Mesodermal cell (in vitro differentiated cells): Measurements from ENCODE around the gene ABCD3.

Experiments
- H3K27ac ChIP-seq: 2 replicates; pipeline ENCODE4 v1.7.0; 2013; ENCODE audit warnings: mild to moderate bottlenecking, low read depth, low read length, moderate library complexity; ENCODE audit not compliant: severe bottlenecking
- H3K36me3 ChIP-seq: 2 replicates; pipeline ENCODE4 v1.7.1; 2013; ENCODE audit warnings: mild to moderate bottlenecking, low read length, moderate library complexity; ENCODE audit not compliant: control insufficient read depth, insufficient read depth
- H3K4me1 ChIP-seq: one replicate; pipeline ENCODE4 v1.7.1; 2013; ENCODE audit warnings: mild to moderate bottlenecking, low read length; ENCODE audit not compliant: insufficient read depth, control insufficient read depth, poor library complexity, severe bottlenecking
- H3K4me3 ChIP-seq: 2 replicates; pipeline ENCODE4 v1.7.0; 2013; ENCODE audit warnings: low read length, control low read depth, mild to moderate bottlenecking; ENCODE audit not compliant: insufficient read depth, poor library complexity, severe bottlenecking; ENCODE audit errors: extremely low read depth
- H3K9me3 ChIP-seq: 2 replicates; pipeline ENCODE4 v1.7.1; 2013; ENCODE audit warnings: mild to moderate bottlenecking, low read length, moderate library complexity; ENCODE audit not compliant: control insufficient read depth
- WGBS, 2 experiments: methylation state at CpG; one replicate each; pipeline ENCODE4 v1.1.5; 2013; ENCODE audit warnings: missing lambda C conversion rate in 2 of 2; ENCODE audit not compliant: insufficient coverage in 2 of 2; 5-methylcytosine and 5-hydroxymethylcytosine counted together

Gene ABCD3

GRCh38 chr1:94389298-94389697 is 28.9 kb upstream of the ABCD3 start:
- Histone ChIP-seq H3K4me1 (peaks cover 10% of the 10 kb centered on the region), H3K4me3 (no peak overlapping the region), H3K36me3 (no peaks in the 10 kb centered on the region), H3K9me3 (peaks cover 19% of the 10 kb centered on the region), H3K27ac (no peak overlapping the region)
- 87 to 92% methylated on average over 2 of the region's 4 CpGs for whole genome bisulfite sequencing, 2 experiments

- 92% methylated on average over 1 of the region's 1 CpG; no CpG with 5 or more reads in 1 of the 2 experiments for WGBS, 2 experiments
- no peak overlapping the region for H3K27ac ChIP-seq
- no peak overlapping the region for H3K4me3 ChIP-seq
- H3K4me1 ChIP-seq: no peaks in the 10 kb centered on the region
- peaks cover 10% of the 10 kb centered on the region for H3K9me3 ChIP-seq
- no peaks in the 10 kb centered on the region for H3K36me3 ChIP-seq
Observed at GRCh38 chr1:94394247-94394646, 23.9 kb upstream of the ABCD3 start.

- H3K27ac ChIP-seq: no peak overlapping the region
- no peak overlapping the region for H3K4me3 ChIP-seq
- H3K9me3 ChIP-seq: peaks cover 3% of the 10 kb centered on the region
- H3K4me1 ChIP-seq: no peaks in the 10 kb centered on the region
- 17% methylated on average over 1 of the region's 3 CpGs; no CpG with 5 or more reads in 1 of the 2 experiments for WGBS, 2 experiments
- no peaks in the 10 kb centered on the region for H3K36me3 ChIP-seq
Observed at GRCh38 chr1:94395231-94395630, 23.0 kb upstream of the ABCD3 start.

- no peaks in the 10 kb centered on the region for H3K36me3 ChIP-seq
- H3K4me1 ChIP-seq: no peaks in the 10 kb centered on the region
- H3K9me3 ChIP-seq: peaks cover 3% of the 10 kb centered on the region
- no peak overlapping the region for H3K27ac ChIP-seq
- no peak overlapping the region for H3K4me3 ChIP-seq
- WGBS, 2 experiments: no CpG with 5 or more reads among the region's 2 CpGs
Observed at GRCh38 chr1:94395748-94396309, 22.4 kb upstream of the ABCD3 start.

- Histone ChIP-seq H3K36me3 (no peaks in the 10 kb centered on the region), H3K27ac (no peak overlapping the region), H3K4me3 (no peak overlapping the region), H3K9me3 (peaks cover 3% of the 10 kb centered on the region), H3K4me1 (no peaks in the 10 kb centered on the region)
- 50 to 100% methylated on average over 2 of the region's 11 CpGs for whole genome bisulfite sequencing, 2 experiments
Observed at GRCh38 chr1:94396356-94397010, 21.7 kb upstream of the ABCD3 start.

GRCh38 chr1:94398356-94398755 is 19.8 kb upstream of the ABCD3 start:
- H3K4me1 ChIP-seq: no peaks in the 10 kb centered on the region
- H3K9me3 ChIP-seq: no peaks in the 10 kb centered on the region
- no peaks in the 10 kb centered on the region for H3K36me3 ChIP-seq
- 95 to 100% methylated on average over 3 of the region's 5 CpGs for WGBS, 2 experiments
- no peak overlapping the region for H3K27ac ChIP-seq
- H3K4me3 ChIP-seq: no peak overlapping the region

- WGBS, 2 experiments: no CpG with 5 or more reads among the region's 3 CpGs
- Histone ChIP-seq H3K4me3 (no peak overlapping the region), H3K4me1 (no peaks in the 10 kb centered on the region), H3K9me3 (no peaks in the 10 kb centered on the region), H3K36me3 (no peaks in the 10 kb centered on the region), H3K27ac (no peak overlapping the region)
Observed at GRCh38 chr1:94399453-94399852, 18.7 kb upstream of the ABCD3 start.

- 80 to 90% methylated on average over 2 of the region's 4 CpGs for WGBS, 2 experiments
Observed at GRCh38 chr1:94401206-94401605, 17.0 kb upstream of the ABCD3 start.

GRCh38 chr1:94406446-94406845 is 11.7 kb upstream of the ABCD3 start:
- 100% methylated on average over 2 to 3 of the region's 4 CpGs for WGBS, 2 experiments
- Histone ChIP-seq H3K27ac (no peak overlapping the region), H3K4me3 (no peak overlapping the region), H3K36me3 (no peaks in the 10 kb centered on the region), H3K4me1 (no peaks in the 10 kb centered on the region), H3K9me3 (no peaks in the 10 kb centered on the region)

More at GRCh38 chr1:94401206-94401605, 17.0 kb upstream of the ABCD3 start:
- Histone ChIP-seq H3K4me1 (no peaks in the 10 kb centered on the region), H3K27ac (no peak overlapping the region), H3K36me3 (no peaks in the 10 kb centered on the region), H3K4me3 (no peak overlapping the region), H3K9me3 (no peaks in the 10 kb centered on the region)

GRCh38 chr1:94408104-94408830 is 9.9 kb upstream of the ABCD3 start:
- Histone ChIP-seq H3K4me3 (no peak overlapping the region), H3K36me3 (no peaks in the 10 kb centered on the region), H3K9me3 (no peaks in the 10 kb centered on the region), H3K4me1 (no peaks in the 10 kb centered on the region), H3K27ac (no peak overlapping the region)
- 67 to 72% methylated on average over 3 to 4 of the region's 8 CpGs for WGBS, 2 experiments

GRCh38 chr1:94411237-94411636 is 7.0 kb upstream of the ABCD3 start:
- no peaks in the 10 kb centered on the region for H3K9me3 ChIP-seq
- no peak overlapping the region for H3K27ac ChIP-seq
- H3K4me3 ChIP-seq: no peak overlapping the region
- no peaks in the 10 kb centered on the region for H3K36me3 ChIP-seq
- peaks cover 24% of the 10 kb centered on the region for H3K4me1 ChIP-seq
- WGBS, 2 experiments: no CpG with 5 or more reads among the region's 1 CpG
